Mucosa of descending colon (tissue), 3 donors: ENCODE data around the gene EFCAB7. TPM values are rescaled to one million over a fixed set of nuclear protein-coding genes. Genes with fewer than 3 reads are reported as not detected.

Source experiments
- ATAC-seq: fragments of 200-7000 bp; cut with Tn5 transposase; one replicate; pipeline ENCODE4 v1.9.1; 2020; ENCODE audit warnings: mild to moderate bottlenecking, moderate library complexity
- DNase-seq, 3 donors: peaks; one replicate each; pipeline ENCODE4 v3.0.0-alpha.2; 2020
- H3K36me3 ChIP-seq: fragments of 200-600 bp; one replicate; pipeline ENCODE4 v1.8.0; 2021; ENCODE audit warnings: low read depth, mild to moderate bottlenecking
- H3K4me1 ChIP-seq: fragments of 200-600 bp; one replicate; pipeline ENCODE4 v1.8.0; 2021; ENCODE audit warnings: low read depth, mild to moderate bottlenecking
- H3K4me3 ChIP-seq: fragments of 200-600 bp; one replicate; pipeline ENCODE4 v1.8.0; 2021; ENCODE audit warnings: mild to moderate bottlenecking
- H3K9me3 ChIP-seq: fragments of 200-600 bp; one replicate; pipeline ENCODE4 v1.8.0; 2021; ENCODE audit warnings: mild to moderate bottlenecking
- CTCF ChIP-seq: fragments of 200-600 bp; IDR thresholded peaks from one replicate; pipeline ENCODE4 v1.8.0; 2022; ENCODE audit warnings: antibody characterized with exemption, mild to moderate bottlenecking
- intact Hi-C, 2 donors: fragments of 100-400 bp; cut with DNase I in 1 of 2; cut with micrococcal nuclease in 1 of 2; formaldehyde crosslinking; loops; one replicate each; pipeline versions ENCODE4 v1.11.0 to v1.11.1; 2022; cut with DNase I, micrococcal nuclease
- total RNA-seq, 3 donors: library from RNA; stranded (reverse); fragmentation: NEBNext Ultra II Directional in 2 of 3; extraction: Animal tissue kit (Norgen Biotek cat#: 25700) in 2 of 3; gene quantifications; one replicate each; pipeline versions ENCODE4 v1.2.1 to v1.2.4, GENCODE V29; 2021 to 2023
- donor health status: DM: no; HTN: no; CAD: no; lungs with moderate emphysema.
- donor health status: DM: no; HTN: no; CAD: no.
- donor health status: DM: no; HTN: yes; CAD: no.

The EFCAB7 gene
- total RNA-seq, 3 donors from 2014 or later = 3.9 to 5.2 (median 4.9) TPM

- ATAC-seq (peak; percentile 74), DNase-seq (peak in 1 of 3 donors; percentile 25)
- H3K36me3 ChIP-seq = no peaks in the 10 kb centered on the region
- peak overlapping the region; percentile 60 for H3K4me3 ChIP-seq
- TF ChIP-seq CTCF = no peak
- peaks cover 9% of the 10 kb centered on the region for H3K4me1 ChIP-seq
- intact Hi-C loops = no loop called here
- no peaks in the 10 kb centered on the region for H3K9me3 ChIP-seq
Measured at GRCh38 chr1:63592536-63593302, 69.4 kb downstream of the EFCAB7 start.

GRCh38 chr1:63593303-63593885, 70.1 kb downstream of the EFCAB7 start, which contains the start of gene PGM1:
TSS of gene PGM1 (plus strand) at chr1:63593411. CDS start at chr1:63593489, 78 bp downstream.
- no peaks in the 10 kb centered on the region for H3K9me3 ChIP-seq
- peak within 1 kb of the TSS; percentile 60 for H3K4me3 ChIP-seq
- DNase-seq (peak; percentile 78 to 87 (median 85)), ATAC-seq (peak; percentile 83)
- peaks cover 9% of the 10 kb centered on the region for H3K4me1 ChIP-seq
- intact Hi-C loops = no loop called here
- H3K36me3 ChIP-seq = no peaks in the 10 kb centered on the region
- no peak for TF ChIP-seq CTCF

GRCh38 chr1:63593886-63594605, 70.7 kb downstream of the EFCAB7 start:
- intact Hi-C loops = no loop called here
- ATAC-seq (peak; percentile 77), DNase-seq (peak; percentile 85 to 91 (median 89))
- peaks cover 9% of the 10 kb centered on the region for H3K4me1 ChIP-seq
- H3K4me3 ChIP-seq = peak overlapping the region; percentile 60
- no peaks in the 10 kb centered on the region for H3K36me3 ChIP-seq
- no peak for TF ChIP-seq CTCF
- no peaks in the 10 kb centered on the region for H3K9me3 ChIP-seq

- no peak for ATAC-seq
- no peak for DNase-seq
- no peak for TF ChIP-seq CTCF
- Histone ChIP-seq H3K36me3 (no peaks in the 10 kb centered on the region), H3K4me1 (peaks cover under 1% of the 10 kb centered on the region), H3K4me3 (no peak overlapping the region), H3K9me3 (no peaks in the 10 kb centered on the region)
- intact Hi-C loops = no loop called here
Measured at GRCh38 chr1:63595435-63595834, 72.1 kb downstream of the EFCAB7 start.

- ATAC-seq = no peak
- no peaks in the 10 kb centered on the region for H3K36me3 ChIP-seq
- no peak for TF ChIP-seq CTCF
- no peaks in the 10 kb centered on the region for H3K4me1 ChIP-seq
- H3K4me3 ChIP-seq = no peak overlapping the region
- no peak for DNase-seq
- intact Hi-C loops = no loop called here
- H3K9me3 ChIP-seq = no peaks in the 10 kb centered on the region
Measured at GRCh38 chr1:63599799-63600198, 76.5 kb downstream of the EFCAB7 start.
